Measurements from ENCODE around the gene SATB2.

GRCh38 chr2:199477277-199477834 lies 19.6 kb upstream of the SATB2 start:
- no peak for TF ChIP-seq CTCF (IDR thresholded peaks at IDR 0.05; ENCODE audit: low read depth, low read length, poor library complexity, severe bottlenecking)
- TF ChIP-seq EZH2phosphoT487 (IDR thresholded peaks at IDR 0.05; ENCODE audit: borderline replicate concordance, low read length): no peak
